ENCODE measurements around the gene RTTN. TPM values are rescaled to one million over a fixed set of nuclear protein-coding genes. Genes with fewer than 3 reads are reported as not detected.
"Not testable (repeated sequence)": the region's sequence is repeated elsewhere in the genome, so short reads cannot be mapped to it uniquely, and the experiment has no call there.

The RTTN gene
- total RNA-seq, 1 donor from 2014 or later: 21.0 TPM

DNA sequence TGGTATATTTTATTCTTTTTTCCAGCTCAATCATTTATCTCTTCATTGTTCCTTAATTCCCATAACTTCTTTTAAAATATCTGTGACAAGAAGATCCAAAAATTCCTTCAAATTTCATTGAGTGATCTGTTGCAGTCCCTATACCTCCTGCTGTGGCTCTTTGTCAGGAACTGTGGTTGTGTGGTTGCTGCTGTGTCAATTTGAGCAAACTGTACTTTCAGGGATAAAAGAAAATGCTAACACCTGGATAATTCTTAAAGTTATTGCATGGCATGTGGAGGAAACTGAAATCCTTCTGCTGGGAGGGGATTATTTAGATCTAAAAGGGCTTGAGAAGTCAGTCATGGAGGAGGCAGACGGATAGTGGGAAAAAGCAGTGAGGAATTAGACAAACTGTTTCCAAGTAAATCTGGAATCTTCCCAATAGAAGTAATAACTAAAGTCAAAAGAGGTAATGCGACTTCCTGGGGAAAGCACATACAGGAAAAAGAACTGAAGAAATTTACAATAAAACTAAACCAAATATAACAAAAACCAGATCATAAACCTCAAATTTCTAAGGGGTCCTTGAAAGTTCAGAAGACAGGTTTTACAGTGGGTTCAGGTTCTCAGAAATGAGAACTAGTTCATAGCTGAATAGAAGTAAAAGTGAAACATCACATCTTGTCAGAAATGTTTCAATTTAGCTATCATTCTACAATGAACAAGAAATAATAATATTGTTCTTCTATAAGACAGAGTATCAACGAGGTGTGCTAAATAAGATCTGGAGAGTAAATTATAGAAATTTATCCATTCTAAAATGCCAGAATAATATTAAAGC is 224.3 kb downstream of the RTTN start:
- H3K4me1 Mint-ChIP-seq (ENCODE audit: low read depth, unreplicated experiment): no peaks in the 10 kb centered on the region
- H3K36me3 Mint-ChIP-seq (ENCODE audit: unreplicated experiment): peaks cover 8% of the 10 kb centered on the region
- peaks cover 2% of the 10 kb centered on the region for H3K9me3 Mint-ChIP-seq (ENCODE audit: unreplicated experiment)
- TF ChIP-seq, protein P1, sequence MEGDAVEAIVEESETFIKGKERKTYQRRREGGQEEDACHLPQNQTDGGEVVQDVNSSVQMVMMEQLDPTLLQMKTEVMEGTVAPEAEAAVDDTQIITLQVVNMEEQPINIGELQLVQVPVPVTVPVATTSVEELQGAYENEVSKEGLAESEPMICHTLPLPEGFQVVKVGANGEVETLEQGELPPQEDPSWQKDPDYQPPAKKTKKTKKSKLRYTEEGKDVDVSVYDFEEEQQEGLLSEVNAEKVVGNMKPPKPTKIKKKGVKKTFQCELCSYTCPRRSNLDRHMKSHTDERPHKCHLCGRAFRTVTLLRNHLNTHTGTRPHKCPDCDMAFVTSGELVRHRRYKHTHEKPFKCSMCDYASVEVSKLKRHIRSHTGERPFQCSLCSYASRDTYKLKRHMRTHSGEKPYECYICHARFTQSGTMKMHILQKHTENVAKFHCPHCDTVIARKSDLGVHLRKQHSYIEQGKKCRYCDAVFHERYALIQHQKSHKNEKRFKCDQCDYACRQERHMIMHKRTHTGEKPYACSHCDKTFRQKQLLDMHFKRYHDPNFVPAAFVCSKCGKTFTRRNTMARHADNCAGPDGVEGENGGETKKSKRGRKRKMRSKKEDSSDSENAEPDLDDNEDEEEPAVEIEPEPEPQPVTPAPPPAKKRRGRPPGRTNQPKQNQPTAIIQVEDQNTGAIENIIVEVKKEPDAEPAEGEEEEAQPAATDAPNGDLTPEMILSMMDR (IDR thresholded peaks at IDR 0.05; ENCODE audit: partially characterized antibody, unreplicated experiment): no peak
- H3K27ac Mint-ChIP-seq (ENCODE audit: unreplicated experiment): no peak overlapping the region
- H3K27me3 Mint-ChIP-seq (ENCODE audit: unreplicated experiment): peaks cover 4% of the 10 kb centered on the region
- no peak overlapping the region for H3K4me3 Mint-ChIP-seq (ENCODE audit: unreplicated experiment)
- no peak for DNase-seq

DNA sequence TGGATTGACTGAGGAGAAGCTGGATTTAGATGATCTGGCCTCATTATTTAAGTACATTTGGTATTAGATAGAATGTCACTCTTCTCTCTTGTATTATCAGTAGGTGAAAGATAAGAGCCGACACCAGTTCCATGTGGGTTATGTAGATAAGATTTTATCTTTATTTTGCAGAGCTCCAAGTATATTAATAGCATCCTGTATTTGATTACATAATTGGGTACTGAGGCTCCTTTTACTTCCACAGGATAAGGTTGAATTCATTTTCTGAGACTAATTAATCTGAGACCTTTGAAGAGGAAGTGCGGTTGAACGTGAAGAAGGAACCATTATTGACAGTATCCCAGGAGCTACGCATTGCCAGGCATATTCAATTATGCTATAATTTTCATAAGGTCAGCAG is 225.0 kb downstream of the RTTN start:
- TF ChIP-seq, protein P1 (IDR thresholded peaks at IDR 0.05; ENCODE audit: partially characterized antibody, unreplicated experiment): no peak
- Mint-ChIP-seq H3K9me3 (ENCODE audit: unreplicated experiment) (peaks cover 4% of the 10 kb centered on the region), H3K27me3 (ENCODE audit: unreplicated experiment) (peaks cover 4% of the 10 kb centered on the region)

GRCh38 chr18:69978732-69979715 is 226.5 kb downstream of the RTTN start:
- Mint-ChIP-seq H3K27ac (ENCODE audit: unreplicated experiment) (no peak overlapping the region), H3K27me3 (ENCODE audit: unreplicated experiment) (peaks cover 4% of the 10 kb centered on the region), H3K4me1 (ENCODE audit: low read depth, unreplicated experiment) (no peaks in the 10 kb centered on the region), H3K36me3 (ENCODE audit: unreplicated experiment) (peaks cover 8% of the 10 kb centered on the region), H3K9me3 (ENCODE audit: unreplicated experiment) (peaks cover 2% of the 10 kb centered on the region), H3K4me3 (ENCODE audit: unreplicated experiment) (no peak overlapping the region)
- TF ChIP-seq, protein P1 (IDR thresholded peaks at IDR 0.05; ENCODE audit: partially characterized antibody, unreplicated experiment): no peak
- DNase-seq: no peak

More for the DNA sequence above, 225.0 kb downstream of the RTTN start:
- H3K4me1 Mint-ChIP-seq (ENCODE audit: low read depth, unreplicated experiment): no peaks in the 10 kb centered on the region
- H3K4me3 Mint-ChIP-seq (ENCODE audit: unreplicated experiment): no peak overlapping the region
- no peak for DNase-seq
- H3K27ac Mint-ChIP-seq (ENCODE audit: unreplicated experiment): no peak overlapping the region
- peaks cover 8% of the 10 kb centered on the region for H3K36me3 Mint-ChIP-seq (ENCODE audit: unreplicated experiment)

- H3K27me3 Mint-ChIP-seq (ENCODE audit: unreplicated experiment); H3K27ac Mint-ChIP-seq (ENCODE audit: unreplicated experiment); H3K36me3 Mint-ChIP-seq (ENCODE audit: unreplicated experiment); H3K9me3 Mint-ChIP-seq (ENCODE audit: unreplicated experiment); H3K4me1 Mint-ChIP-seq (ENCODE audit: low read depth, unreplicated experiment); DNase-seq; H3K4me3 Mint-ChIP-seq (ENCODE audit: unreplicated experiment): not testable (repeated sequence)
Measured at GRCh38 chr18:69975294-69975693, 230.2 kb downstream of the RTTN start.

- H3K36me3 Mint-ChIP-seq (ENCODE audit: unreplicated experiment): peaks cover 8% of the 10 kb centered on the region
- H3K9me3 Mint-ChIP-seq (ENCODE audit: unreplicated experiment): peaks cover 2% of the 10 kb centered on the region
- TF ChIP-seq, protein P1 (IDR thresholded peaks at IDR 0.05; ENCODE audit: partially characterized antibody, unreplicated experiment): no peak
- peaks cover 4% of the 10 kb centered on the region for H3K27me3 Mint-ChIP-seq (ENCODE audit: unreplicated experiment)
- H3K4me1 Mint-ChIP-seq (ENCODE audit: low read depth, unreplicated experiment): no peaks in the 10 kb centered on the region
- H3K27ac Mint-ChIP-seq (ENCODE audit: unreplicated experiment): no peak overlapping the region
- H3K4me3 Mint-ChIP-seq (ENCODE audit: unreplicated experiment): no peak overlapping the region
- no peak for DNase-seq
Measured at GRCh38 chr18:69974365-69974764, 231.1 kb downstream of the RTTN start.

All from glutamatergic neuron (in vitro differentiated cells).